GM12891 (cell line): ENCODE data around the gene CDCA7.
"Not testable (repeated sequence)": the region's sequence is repeated elsewhere in the genome, so short reads cannot be mapped to it uniquely, and the experiment has no call there.

Experiments used
- DNase-seq: peaks from one replicate; pipeline ENCODE4 v3.0.0; 2011; ENCODE audit warnings: low spot score; ENCODE audit not compliant: insufficient read length
- FAIRE-seq: peaks from 2 replicates; lab custom pipeline; 2011; peaks lifted over from hg19 to GRCh38; lab: Jason Lieb, UNC
- PAX5 ChIP-seq: IDR thresholded peaks from 2 replicates; pipeline ENCODE4 v1.6.1; 2011; ENCODE audit warnings: low read length, moderate library complexity, mild to moderate bottlenecking; ENCODE audit not compliant: insufficient read depth, severe bottlenecking
- POLR2A ChIP-seq: IDR thresholded peaks from 2 replicates; pipeline ENCODE4 v1.6.1; 2011; ENCODE audit warnings: low read depth, low read length, control low read depth
- POLR2AphosphoS5 ChIP-seq: IDR thresholded peaks from 2 replicates; pipeline ENCODE4 v1.6.1; 2011; ENCODE audit warnings: low read depth, low read length, control low read depth
- POU2F2 ChIP-seq: IDR thresholded peaks from 2 replicates; pipeline ENCODE4 v1.6.1; 2011; ENCODE audit warnings: low read depth, mild to moderate bottlenecking, control low read depth, low read length, moderate library complexity
- SPI1 ChIP-seq: IDR thresholded peaks from 2 replicates; pipeline ENCODE4 v1.6.1; 2011; ENCODE audit warnings: low read depth, low read length, control low read depth
- TAF1 ChIP-seq: IDR thresholded peaks from 2 replicates; pipeline ENCODE4 v1.6.1; 2011; ENCODE audit warnings: low read depth, low read length, control low read depth

CDCA7 gene

DNA sequence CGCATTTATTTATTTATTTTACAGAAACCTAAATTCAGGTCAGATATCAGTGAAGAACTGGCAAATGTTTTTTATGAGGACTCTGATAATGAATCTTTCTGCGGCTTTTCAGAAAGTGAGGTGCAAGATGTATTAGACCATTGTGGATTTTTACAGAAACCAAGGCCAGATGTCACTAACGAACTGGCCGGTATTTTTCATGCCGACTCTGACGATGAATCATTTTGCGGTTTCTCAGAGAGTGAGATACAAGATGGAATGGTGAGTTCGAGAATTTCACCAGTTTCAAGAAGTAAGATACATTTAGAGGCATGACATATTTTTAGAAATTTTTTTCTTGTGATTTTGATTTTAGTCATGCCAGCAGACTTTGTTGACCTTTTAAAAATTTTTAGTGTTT, 4.6 kb downstream of the CDCA7 start:
- FAIRE-seq (no peak), DNase-seq (no peak)
- no peak for TF ChIP-seq TAF1
- TF ChIP-seq SPI1 = no peak
- no peak for TF ChIP-seq PAX5
- no peak for TF ChIP-seq POLR2AphosphoS5

DNA sequence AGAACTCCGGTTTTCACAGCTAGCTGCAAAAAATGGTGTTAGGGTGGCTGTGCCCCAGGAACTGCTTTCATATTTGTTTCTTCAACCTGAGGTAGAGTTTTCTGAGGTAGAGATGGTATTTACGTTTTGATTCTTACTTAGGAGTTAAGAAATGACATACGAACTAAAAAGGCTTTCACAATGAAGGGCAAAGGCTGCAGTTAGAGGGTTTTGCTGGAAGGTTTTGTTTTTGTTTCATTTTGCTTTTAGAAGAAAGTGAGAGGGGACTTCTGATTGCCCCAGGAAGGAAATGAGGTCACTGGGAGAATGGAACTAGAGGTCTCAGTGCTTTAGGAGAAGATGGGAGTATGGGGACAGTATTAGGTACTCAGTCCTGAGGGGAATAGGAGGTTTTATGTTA, 15.5 kb downstream of the CDCA7 start:
- TF ChIP-seq POLR2AphosphoS5 (no peak), TAF1 (no peak), PAX5 (no peak), POU2F2 (no peak), POLR2A (no peak), SPI1 (no peak)
- no peak for FAIRE-seq
- DNase-seq = no peak

DNA sequence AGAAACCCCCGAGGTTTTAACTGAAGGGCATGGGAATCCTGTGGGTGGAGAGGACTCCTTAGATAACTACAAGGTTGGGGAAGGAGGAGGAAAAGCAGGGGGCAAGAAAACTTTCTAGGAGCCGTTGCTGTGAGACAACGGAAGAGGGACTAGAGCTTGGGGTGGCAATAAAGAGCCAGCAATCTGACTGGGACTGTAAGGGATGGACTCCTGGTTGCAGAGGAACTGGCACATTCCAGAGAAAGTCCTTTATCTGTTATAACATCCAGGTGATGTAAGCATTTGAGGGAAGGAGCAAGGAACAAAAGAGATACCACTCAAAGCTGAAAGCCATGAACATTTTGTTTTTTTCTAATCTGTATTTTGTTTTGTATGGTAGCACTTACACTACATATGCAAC, 16.4 kb downstream of the CDCA7 start:
- DNase-seq = no peak
- FAIRE-seq = no peak
- TF ChIP-seq SPI1 (no peak), POLR2AphosphoS5 (no peak), TAF1 (no peak), PAX5 (no peak), POLR2A (no peak), POU2F2 (no peak)

DNA sequence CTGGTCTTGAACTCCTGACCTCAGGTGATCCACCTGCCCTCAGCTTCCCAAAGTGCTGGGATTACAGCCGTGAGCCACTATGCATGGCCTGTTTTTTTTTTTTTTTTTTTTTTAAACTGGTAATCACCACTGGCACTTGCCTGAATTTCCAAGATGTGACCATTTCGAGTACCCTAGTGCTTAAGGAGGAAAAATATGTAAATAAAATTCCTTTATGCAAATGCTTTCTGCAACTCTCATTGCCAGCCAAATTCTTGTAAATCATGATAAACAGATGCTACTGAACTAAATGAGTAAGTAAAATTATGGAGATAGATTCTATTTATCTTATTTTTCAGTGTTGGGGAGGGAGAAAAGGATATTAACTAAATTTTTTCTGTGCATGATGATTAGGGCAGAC, 18.6 kb downstream of the CDCA7 start:
- TF ChIP-seq PAX5 = no peak
- TF ChIP-seq TAF1 = no peak
- no peak for TF ChIP-seq SPI1
- TF ChIP-seq POLR2AphosphoS5 = no peak
- TF ChIP-seq POLR2A = no peak
- no peak for TF ChIP-seq POU2F2
- DNase-seq (no peak), FAIRE-seq (no peak)

DNA sequence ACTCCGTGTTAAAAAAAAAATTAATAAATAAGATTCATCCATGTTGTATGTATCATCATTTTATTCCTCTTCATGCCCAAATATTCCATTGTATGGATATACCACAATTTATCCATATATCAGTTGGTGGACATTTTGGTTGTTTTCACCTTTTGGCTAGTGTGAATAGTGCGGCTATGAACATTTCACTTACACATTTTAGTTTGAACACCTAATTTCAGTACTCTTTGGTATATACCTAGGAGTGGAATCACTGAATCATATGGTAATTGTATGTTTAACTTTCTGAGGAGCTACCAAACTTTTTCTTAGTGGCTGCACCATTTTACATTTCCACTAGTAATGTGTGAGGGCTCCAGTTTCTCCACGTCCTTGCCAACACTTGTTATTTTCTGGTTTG, 20.0 kb downstream of the CDCA7 start:
- no peak for TF ChIP-seq SPI1
- no peak for TF ChIP-seq POLR2A
- TF ChIP-seq POU2F2 = no peak
- TF ChIP-seq TAF1 = no peak
- FAIRE-seq (peak; percentile 33), DNase-seq (no peak)

DNA sequence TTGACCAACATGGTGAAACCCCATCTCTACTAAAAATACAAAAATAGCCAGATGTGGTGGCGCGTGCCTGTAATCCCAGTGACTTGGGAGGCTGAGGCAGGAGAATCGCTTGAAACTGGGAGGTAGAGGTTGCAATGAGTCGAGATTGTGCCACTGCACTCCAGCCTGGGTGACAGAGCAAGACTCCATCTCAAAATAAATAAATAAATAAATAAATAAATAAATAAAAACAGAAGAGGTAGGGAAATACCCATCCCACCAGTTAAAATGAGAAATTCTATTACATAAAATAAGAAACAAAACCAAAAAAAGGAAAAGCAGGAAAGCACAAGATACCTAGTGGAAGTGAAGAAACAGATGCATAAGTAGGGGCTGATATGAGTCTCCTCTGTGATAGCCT, 30.9 kb downstream of the CDCA7 start:
- DNase-seq, FAIRE-seq: not testable (repeated sequence)

DNA sequence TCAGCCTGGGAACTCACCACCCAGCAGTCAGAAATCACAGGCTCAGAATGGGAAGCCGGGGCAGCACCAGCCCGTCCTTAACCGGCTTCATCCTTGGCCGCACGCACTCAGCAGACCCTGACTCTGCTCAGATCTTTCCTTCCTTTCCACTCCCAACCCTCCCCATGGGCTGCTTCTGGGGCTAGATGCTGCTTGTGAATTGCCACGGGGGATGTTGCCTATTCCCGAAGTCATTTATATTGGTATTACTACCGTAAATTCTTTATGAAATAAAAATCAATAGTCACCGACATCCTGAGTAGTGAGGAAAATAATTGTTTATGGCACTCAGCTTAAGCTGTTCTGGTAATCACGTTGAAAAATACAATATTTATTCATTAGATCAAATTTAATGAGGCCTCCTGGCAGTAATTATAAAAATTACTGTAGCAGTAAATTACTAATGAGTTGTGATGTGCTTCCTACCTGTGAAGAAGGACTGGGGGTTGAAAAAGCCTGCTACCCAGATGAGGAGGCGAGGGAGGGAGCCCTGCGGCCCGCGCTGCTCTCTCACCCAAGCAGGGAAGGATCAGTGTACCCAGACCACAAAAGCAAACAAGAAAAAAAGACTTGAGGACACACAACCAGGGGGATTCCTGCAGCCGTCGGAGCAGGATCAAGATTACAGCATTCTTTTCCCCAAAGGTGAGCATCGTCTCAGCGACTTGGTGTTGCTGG, 31.5 kb downstream of the CDCA7 start:
- TF ChIP-seq POLR2A (no peak), TAF1 (no peak), PAX5 (no peak), POU2F2 (no peak), POLR2AphosphoS5 (no peak), SPI1 (no peak)
- no peak for DNase-seq
- no peak for FAIRE-seq

DNA sequence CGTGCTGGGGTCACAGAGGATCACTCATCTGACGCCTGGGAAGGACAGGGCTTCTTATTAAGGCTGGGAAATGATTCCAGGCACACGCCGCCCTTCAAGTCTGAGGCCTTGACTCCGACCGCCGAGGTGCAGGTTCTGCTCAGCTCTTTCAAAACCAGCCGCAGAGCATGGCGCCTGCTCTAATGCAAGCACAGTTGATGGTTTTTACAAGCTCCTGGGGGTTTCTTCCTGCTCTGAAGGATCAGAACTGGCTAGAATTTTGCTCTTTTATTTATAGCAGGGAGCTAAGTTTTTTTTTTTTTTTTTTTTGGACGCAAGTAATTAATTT, 32.0 kb downstream of the CDCA7 start:
- TF ChIP-seq POU2F2 (no peak), POLR2AphosphoS5 (no peak), SPI1 (no peak), TAF1 (no peak), POLR2A (no peak), PAX5 (no peak)
- no peak for FAIRE-seq
- no peak for DNase-seq

DNA sequence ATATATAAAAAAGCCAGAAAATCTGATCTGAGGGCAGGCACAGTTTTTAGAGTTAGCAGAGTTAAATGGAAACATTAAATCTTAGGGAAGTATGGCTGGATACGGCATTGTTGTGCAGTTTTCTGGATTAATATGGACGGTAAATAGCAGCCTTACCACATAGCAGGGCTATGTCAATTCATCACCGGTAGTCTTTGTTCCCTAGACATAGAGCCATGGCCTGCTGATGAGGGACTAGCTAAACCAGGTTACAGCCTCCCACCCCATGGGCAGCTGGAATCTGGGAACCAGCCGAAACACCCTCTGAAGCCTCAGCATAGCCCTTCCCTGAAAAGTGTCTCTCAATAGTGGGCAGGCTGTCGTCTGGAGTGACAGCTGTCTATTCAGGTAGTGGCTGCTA, 32.4 kb downstream of the CDCA7 start:
- no peak for DNase-seq
- no peak for FAIRE-seq

DNA sequence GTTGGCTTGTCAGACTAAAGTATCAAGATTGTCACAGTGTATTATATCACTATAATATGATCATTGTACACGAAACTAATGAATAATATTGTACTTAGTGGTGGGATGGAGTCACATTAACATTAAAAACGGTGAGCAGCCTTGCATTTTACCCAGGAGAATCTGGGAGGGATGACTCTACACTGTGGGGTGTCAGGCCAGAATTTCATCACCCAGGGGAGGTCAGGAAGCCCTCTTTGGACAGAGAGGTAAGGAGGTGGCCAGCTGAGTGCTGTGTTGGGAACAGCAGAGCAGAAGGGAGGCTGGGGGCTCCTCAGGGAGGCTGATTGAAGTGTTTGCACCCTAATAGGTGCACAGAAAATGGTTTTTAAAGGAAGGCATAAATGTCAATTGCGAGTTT, 33.0 kb downstream of the CDCA7 start:
- no peak for TF ChIP-seq PAX5
- FAIRE-seq = no peak
- no peak for DNase-seq

More for the DNA sequence above, 32.4 kb downstream of the CDCA7 start:
- no peak for TF ChIP-seq SPI1
- no peak for TF ChIP-seq POU2F2
- no peak for TF ChIP-seq POLR2AphosphoS5
- no peak for TF ChIP-seq TAF1
- TF ChIP-seq PAX5 = no peak
- TF ChIP-seq POLR2A = no peak

DNA sequence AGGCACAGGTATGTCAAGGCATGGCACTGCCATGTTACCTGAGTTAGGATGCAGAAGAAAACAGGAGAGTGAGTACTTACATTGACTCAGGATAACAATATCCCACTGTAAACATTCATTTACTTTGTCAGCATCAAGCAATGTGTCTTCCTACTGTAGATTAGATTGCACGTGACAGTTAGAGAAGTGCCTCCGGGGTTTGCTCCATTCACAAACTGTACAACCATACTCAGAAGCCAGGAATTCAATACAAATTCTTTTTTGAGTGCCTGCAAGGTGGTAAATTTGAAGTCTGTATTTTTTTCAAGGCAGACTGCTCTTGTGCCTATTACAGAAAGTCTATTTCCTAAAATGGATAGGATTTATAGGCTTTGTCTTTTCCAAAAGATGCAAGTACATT, 34.1 kb downstream of the CDCA7 start:
- FAIRE-seq (no peak), DNase-seq (no peak)
- TF ChIP-seq TAF1 (no peak), POLR2AphosphoS5 (no peak), POLR2A (no peak), POU2F2 (no peak), SPI1 (no peak), PAX5 (no peak)
